CD4-positive, alpha-beta T cell treated with Interleukin-4 for 4 hours (primary cell): ENCODE data around the gene MBD3L2B.

Experiments
- DNase-seq: peaks from one replicate; pipeline ENCODE4 v3.0.0-alpha.2; 2020

The MBD3L2B gene

DNA sequence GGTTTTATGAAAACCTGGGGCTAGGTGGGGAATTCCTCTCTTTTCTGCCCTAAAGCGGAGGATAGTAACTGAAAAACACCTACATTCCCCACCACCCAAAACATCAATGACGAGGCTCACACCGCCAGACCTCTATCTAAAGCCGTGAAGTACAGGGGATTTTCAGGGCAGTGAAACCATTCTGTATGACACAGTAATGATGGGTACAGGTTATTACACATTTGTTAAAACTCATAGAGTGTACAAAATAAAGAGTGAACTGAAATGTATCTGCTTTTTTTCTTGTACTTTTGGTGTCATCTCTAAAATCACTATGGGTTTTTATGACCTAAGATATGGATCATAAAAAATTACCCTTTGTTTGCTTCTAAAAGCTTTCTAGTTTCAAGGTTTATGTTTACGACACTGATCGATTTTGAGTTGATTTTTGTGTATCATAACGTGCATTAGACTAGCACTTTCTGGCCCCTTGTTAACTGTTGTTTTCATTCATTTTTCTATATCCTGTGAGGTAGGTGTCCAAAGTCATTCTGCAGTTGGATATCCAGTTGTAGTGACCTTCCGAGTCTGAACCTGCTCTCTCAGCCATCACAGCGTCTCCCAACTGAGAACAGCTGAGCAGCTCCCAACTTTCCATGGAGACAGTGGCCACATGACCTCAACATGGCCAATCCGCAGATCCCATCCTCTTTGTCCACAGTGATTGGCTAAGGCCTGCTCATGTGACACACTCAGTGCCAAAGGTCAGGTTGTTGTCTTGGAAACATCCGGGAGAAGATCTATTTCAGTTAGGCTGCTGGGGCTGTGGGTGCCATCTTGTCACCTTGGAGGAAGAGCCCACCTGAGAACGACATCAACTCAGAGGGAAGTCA is 10.3 kb downstream of the MBD3L2B start:
- no peak for DNase-seq

DNA sequence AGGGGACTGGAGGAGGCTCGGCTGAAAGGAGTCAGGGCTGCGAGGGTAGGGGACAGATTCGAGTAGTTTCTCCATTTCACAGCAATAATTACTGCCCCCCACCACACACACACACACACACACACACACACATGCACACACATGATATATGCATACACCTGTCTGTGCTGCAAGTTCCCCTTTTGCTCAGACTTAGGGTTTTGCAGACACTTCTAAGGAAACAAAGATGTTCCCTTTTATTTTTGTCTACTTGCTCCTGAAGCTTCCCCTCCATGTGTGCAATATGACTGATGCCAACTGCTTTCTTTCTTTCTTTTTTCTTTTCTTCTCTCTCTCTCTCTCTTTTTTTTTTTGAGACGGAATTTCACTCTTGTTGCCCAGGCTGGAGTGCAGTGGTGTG is 13.4 kb downstream of the MBD3L2B start:
- no peak for DNase-seq

DNA sequence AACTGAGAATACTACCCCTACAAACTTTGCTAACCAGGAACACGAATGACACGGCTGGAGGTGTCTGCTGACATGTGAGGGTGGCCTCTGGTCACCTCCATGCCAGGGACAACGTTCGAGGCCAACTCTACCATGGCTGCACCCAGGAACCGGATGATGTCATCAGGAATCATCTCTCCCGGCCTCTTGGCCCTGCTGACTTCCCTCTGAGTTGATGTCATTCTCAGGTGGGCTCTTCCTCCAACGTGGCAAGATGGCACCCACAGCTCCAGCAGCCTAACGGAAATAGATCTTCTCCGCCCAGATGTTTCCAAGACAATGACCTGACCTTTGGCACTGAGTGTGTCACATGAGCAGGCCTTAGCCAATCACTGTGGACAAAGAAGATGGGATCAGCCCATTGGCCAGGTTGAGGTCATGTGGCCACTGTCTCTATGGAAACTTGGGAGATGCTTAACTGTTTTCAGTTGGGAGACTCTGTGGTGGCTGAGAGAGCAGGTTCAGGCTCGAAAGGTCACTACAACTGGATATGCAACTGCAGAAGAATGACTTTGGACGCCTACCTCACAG is 15.0 kb downstream of the MBD3L2B start:
- DNase-seq = no peak

DNA sequence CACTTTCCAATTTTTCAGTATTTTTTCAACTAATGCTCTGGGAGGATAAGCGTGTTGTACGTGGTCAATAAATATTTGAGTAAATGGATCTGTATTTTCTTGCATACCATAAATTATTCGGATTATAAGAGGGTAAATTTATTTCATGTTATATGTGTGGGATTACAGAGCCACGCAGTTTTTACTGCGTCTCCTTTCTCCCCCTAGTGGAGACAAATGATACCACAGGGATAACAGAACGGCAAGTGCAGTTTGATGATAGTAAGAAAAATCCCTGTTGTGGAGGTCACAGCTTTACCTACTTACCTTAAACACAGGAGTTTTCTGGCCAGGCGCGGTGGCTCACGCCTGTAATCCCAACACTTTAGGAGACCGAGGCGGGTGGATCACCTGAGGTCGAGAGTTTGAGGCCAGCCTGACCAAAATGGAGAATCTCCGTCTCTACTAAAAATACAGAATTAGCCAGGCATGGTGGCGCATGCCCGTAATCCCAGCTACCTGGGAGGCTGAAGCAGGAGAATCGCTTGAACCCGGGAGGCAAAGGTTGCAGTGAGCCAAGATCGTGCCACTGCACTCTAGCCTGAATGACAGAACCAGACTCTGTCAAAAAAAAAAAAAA is 16.8 kb downstream of the MBD3L2B start:
- no peak for DNase-seq

DNA sequence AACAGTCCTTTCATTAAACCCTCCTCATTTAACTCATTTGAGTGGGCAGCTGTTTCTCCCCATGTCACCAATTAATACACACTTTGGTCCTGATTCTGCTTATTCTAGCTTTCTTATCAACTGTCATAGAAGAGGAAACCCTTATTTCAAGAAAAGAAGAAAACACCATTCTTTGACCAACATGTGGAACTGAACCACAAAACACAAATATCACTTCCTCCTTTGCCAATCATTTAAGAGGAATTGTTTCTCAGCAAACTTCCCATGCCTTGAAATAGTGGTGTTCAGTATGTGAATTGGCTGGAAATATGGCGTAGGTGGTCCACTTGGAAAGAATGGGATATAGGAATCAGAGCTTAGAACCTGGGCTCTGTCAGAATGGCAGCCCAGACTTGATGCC is 20.4 kb downstream of the MBD3L2B start:
- no peak for DNase-seq

DNA sequence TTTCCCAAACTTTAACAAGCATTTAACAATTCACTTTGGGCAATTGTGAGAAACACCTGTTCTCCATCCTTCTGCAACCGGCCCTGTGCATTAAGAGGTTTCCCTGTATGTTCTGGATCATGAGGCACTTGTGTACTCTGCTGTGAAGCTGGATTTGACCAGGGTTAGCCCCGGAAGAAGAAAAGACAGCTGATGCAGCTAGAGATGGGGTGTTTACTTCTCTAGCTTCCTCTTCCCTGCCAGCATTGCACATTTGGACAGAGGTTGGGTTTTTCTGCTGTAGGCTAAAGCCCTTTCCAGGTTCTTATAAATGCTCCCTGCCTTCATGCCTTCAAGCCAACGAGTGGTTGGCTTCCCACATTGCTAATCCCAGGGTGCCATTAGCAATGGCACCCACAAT is 20.9 kb downstream of the MBD3L2B start:
- DNase-seq = no peak

DNA sequence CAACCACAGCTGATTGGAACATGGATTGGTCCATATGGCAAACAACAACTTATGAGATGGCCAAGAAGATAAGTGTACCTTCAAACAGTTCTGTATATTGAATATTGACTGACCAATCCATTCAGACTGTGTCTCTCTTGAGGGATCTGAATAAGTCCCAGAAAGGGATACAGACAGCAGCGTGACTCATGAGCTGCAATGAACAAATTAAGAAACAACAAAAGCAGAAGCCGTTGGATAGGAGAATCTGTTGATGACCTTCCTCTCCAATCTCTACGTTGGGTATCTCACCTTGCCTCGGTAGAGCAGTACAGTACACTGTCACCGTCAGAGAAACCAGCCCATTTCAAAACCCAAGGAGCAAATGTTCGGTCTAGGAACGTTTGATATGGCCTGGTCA is 21.3 kb downstream of the MBD3L2B start:
- no peak for DNase-seq

DNA sequence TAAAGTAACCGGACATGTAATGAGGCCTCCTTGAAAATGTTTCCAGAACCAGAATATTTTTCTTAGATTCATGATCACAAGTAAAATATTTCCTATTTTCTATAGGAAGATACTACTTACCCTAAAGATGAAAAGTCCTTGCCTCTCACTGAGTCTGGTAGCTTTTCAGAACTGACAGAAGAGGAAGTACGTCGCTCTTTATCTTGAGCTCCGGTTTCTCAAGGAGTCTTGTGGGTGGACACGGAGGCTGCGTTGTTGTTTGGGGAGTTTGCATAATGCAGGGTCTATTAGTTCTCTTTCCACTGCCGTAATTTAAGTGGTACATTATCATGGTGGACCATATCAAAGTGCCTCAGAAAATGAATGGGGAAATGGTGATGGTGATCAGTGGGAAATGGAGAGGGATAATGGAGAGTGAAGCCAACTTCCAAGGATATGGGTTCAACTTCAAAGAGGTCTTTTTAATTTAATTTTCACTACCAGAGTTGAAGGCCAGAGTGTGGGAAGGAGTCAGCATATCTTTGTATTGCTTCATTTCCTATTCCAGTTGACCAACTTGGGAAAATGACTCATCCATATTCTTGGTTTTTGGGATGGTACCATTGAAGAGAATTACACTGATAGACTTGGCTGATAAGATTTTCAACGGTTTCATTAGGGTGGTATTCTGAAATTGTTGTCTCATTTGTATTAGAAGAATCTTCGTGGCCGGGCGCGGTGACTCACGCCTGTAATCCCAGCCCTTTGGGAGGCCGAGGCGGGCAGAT is 23.4 kb downstream of the MBD3L2B start:
- DNase-seq = no peak

DNA sequence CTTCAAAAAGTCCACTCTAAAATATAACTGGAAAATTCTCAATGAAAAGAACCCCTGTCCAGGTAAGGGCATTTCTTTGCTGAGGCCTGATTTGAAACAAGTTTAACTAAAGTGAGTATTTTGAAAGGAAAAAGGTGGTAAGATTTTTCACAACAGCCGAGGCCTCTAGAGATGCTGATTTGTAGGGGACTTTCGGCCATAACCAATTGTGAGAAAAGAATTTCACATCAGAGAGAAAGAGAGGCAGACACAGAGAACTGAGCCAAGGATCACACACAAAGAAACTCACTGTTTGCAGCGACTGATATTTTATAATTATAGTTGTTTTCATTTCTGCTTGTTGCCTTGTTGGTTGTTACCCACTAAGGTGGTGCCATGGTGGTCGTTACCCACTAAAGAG is 24.4 kb downstream of the MBD3L2B start:
- DNase-seq = no peak

DNA sequence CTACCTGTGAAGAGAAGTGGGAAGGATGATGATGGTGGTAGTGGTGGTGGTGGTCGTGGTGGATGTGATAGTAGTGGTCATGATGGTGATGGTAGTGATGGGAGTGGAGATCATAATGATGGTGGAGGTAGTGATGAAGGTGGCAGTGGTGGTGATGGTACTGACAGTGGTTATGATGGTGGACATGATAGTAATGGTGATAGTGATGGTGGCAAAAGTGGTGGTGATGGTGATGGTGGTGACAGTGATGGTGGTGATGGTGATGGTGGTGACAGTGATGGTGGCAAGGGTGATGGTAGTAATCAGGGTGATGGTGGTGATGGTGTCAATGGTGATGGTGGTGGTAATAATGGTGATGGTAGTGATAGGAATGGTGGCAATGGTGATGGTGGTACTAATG is 26.2 kb downstream of the MBD3L2B start:
- no peak for DNase-seq

DNA sequence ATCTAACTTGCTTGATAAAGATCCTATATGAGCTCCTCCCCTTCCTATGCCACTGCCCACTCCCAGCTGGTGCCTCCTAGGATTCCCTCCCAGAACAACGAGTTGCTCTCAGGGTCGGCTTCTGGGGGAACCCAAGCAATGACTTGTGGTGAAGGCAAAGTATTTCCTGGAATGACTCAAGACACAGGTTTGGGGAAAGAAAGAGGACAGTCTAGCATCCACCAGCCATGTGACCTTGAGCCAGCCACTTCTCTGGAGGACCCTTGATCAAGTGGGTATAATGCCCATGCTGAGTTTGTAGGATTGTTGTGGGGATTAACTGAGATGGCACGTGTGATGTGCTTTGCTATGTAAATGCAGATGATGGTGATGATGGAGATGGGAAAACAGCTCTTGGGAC is 33.0 kb downstream of the MBD3L2B start:
- DNase-seq = no peak

DNA sequence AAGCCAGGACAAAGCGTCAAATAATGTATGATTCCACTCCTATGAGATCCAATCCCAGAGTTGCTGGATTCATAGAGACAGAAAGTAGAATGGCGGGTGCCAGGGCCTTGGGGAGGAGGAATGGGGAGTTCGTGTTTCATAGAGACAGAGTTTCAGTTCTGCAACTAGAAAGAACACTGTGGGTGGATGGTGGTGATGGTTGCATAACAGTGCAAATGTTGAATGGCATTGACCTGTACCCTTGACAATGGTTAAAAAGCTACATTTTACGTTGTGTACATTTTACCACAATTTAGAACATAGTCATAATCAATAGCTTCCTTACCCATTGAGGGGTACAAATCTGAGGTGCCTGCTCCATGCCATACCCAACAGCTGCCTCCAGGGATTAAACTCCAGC is 33.4 kb downstream of the MBD3L2B start:
- no peak for DNase-seq

DNA sequence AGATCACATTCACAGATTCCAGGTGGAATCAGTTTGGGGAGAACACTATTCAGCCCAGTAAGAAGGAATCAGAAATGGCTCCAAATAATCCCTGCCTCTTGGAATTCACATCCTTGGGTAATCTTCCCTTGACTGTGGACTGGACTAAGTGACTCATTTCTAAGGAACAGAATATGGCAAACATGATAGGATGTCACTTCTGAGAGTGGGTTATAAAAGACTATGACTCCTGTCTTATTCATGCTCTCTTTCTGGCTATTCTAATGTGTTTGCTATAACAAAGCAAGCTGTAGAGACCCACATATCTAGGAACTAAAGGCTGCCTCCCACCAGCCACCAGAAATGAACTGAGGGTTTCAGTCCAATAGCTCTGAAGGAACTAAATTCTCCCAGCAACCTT is 37.8 kb downstream of the MBD3L2B start:
- no peak for DNase-seq

DNA sequence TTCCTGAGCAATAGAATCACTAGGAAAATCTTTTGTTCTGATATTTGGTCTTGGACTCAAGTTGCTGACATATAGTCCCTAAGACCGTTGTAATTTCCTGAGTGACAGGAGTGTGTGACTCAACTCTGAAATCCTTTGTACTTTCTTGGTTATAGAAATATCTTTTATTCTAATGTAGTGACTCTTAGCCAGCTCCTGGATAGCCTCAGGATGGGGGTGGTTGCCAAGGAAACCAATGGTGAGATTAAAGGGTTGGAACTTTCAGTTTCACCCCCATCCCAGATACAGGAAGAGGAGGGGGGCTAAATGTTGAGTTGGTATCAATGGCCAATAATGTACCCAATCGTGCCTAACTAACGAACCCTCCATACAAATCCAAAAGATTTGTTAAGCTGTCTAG is 41.8 kb downstream of the MBD3L2B start:
- no peak for DNase-seq

DNA sequence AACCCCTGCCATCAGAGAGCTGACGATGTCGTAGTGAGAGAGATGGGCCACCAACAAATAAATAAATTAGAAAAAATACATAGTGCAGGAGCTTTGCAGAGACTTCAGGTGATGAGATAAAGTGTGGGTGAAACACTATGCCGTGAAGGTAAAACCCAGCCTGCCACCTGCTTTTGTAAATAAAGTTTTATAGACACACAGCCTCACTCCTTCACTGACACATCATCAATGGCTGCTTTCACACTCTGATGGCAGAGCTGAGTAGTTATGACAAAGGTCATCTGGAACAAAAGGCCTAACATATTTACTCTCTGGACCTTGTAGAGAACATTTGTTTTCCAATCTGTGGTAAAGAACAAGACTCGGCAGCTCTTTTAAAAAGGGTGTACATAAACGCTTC is 45.0 kb downstream of the MBD3L2B start:
- DNase-seq = no peak

DNA sequence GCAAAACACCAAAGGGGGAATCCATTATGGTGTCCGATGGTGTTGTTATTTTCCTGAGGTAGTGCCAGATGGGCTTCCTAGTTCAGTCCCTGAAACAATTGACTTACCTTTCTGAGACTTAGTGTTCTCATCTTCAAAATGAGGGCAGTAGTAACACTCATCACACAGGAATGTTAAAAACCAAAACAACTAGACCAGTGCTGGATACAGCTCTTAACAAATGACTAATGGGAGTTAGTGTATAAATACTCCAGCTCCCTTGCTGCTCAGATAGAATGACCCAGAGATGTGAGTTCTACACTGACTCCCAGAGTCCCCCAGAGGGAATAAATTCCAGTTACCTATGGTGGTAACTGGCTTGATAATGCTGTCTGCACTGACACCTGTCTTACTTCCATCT is 49.9 kb downstream of the MBD3L2B start:
- DNase-seq = no peak

DNA sequence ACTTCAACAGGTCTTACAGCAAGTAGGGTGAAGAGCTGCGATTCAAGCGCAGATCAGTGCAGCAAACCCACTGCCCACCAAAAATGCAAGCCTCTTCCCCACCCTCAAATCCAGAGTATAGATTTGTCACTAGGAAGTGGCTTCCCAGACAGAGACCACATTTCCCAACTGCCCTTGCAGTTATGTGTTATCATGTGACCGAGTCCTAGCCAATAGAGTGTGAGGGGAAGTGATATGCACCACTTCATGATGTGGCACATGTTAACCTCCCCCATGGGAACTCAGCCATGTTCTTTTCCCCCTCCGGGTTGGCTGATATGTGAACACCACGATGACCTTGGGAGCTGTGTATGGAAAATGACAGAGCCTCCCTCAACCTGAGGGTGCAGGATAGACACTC is 50.8 kb downstream of the MBD3L2B start:
- DNase-seq = no peak

DNA sequence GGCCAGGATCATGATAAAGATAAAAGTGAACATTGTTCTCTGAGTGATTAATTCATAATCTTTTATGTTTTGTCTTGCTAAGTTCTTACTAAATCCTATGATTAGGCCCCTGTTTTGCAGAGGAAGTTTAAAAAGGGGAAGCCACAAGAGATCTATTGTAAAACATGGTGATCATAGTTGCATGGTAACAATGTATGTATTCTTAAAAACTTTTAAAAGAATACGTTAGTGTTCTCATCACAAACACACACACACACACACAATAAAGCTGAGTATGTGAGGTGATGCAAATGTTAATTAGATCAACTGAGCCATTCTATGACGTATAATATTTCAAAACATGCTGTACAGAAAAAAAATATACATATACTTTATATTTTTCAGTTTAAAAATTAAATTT is 51.2 kb downstream of the MBD3L2B start:
- DNase-seq = no peak

DNA sequence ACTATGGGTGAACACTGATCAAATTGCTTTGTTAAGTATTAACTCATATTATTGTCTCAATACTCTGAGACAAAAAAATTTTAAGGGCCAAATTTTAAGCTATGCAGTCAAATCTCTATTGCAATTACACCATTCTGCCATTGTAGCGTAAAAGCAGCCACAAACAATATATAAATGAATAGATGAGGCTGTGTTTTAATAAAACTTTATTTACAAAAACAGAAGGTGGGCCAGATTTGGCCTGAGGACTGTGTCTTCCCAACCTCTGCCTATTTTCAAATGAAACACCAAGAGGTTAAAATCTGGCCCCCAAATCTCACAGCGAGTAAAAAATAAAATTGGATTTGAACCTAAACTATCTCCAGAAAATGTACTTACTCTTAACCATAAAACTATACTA is 51.7 kb downstream of the MBD3L2B start:
- DNase-seq = no peak
